Right hindlimb (tissue), 1 donor: ENCODE results near the gene LZTS3.
"Not testable (repeated sequence)": the region's sequence is repeated elsewhere in the genome, so short reads cannot be mapped to it uniquely, and the experiment has no call there.

Source experiments
- DNase-seq: peaks from one replicate; pipeline ENCODE4 v3.0.0-alpha.2; 2018

Gene LZTS3

GRCh38 chr20:3166913-3167342 lies 6.4 kb downstream of the LZTS3 start:
- no peak for DNase-seq

- DNase-seq, result no peak
Observed at GRCh38 chr20:3166338-3166912, 6.9 kb downstream of the LZTS3 start.

- peak; percentile 80 for DNase-seq
Observed at GRCh38 chr20:3165473-3166337, 7.6 kb downstream of the LZTS3 start.

DNA sequence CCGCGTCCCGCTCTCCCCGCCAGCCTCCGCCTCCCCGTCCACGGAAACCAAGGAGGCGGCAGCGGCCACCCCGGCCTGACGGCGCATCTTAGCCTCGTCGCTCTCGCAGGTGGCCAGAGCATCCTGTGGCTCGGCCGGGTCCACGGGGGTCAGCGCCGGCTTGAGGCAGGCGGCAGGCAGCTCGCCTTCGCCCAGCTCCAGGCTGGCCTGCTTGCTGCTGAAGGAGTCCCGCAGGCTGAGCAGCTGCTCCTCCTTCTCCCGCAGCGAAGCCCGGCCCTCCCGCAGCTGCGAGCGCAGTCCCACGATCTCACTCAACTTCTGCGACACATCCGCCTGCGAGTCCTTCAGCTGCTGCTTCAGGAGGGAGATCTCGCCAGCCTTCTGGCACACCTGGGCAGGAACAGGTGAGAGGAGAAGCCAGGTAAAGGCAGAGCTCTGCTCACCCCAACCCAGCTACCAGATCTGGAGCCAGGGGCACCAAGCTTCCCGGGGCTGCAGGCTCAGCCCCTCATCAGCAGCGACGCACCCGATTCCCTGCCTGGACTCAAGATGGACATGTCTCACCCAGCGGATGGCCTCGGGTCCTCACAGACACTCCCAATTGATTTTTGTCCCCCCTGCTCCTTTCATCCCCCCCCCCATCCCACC lies 8.5 kb downstream of the LZTS3 start:
- no peak for DNase-seq

- no peak for DNase-seq
Observed at GRCh38 chr20:3164043-3164762, 9.1 kb downstream of the LZTS3 start.

GRCh38 chr20:3163099-3164042 lies 10.0 kb downstream of the LZTS3 start:
- no peak for DNase-seq

DNA sequence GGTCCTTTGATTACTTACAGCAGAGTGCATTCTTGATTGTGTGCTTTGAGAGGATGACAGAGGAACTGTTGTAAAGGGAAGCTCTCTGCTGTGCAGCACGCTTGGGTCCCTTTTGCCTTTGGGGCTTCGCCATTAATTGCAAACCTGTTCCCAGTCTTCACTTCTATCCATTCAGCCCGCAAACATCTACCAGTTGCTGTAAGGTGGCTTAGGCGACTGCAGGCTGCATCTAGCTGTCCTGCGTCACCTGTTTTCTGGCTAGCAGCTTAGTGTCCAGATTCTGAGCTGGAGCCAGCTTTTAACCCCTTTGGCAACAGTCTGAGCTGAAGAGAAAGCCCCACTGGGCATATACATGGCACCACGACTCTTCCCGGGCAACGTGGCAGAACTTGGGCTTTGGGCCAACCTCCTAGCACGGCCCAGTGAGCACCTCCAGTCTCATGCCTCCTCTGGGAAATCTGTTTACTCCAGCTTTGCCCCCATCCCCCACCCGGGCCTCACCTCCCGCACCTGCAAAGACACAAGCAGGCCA lies 11.2 kb downstream of the LZTS3 start:
- DNase-seq, result no peak

- no peak for DNase-seq
Observed at GRCh38 chr20:3161316-3162079, 11.9 kb downstream of the LZTS3 start.

GRCh38 chr20:3160418-3160817 lies 12.9 kb downstream of the LZTS3 start:
- DNase-seq, result no peak

DNA sequence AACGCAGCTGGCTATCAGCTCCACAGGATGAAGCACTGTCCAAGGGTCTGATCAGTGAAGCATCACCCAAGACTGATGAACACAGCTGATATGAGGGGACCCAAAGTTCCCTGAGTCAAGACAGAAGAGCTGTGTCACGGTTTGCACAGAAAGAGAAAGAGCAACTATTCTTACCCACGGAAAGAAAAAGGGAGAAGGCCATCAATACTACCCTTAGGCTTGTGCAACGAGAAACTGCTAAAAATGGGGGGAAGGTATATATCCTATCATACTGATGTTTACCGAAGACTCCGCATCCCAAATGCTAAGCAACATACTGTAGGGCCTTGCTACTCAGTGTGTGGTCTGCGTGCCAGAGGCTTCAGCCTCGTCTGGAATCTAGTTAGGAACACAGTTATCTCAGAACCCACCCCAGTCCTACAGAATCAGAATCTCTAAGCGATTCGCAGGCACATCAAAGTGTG lies 14.3 kb downstream of the LZTS3 start:
- DNase-seq, result no peak

- DNase-seq, result no peak
Observed at GRCh38 chr20:3157817-3158216, 15.5 kb downstream of the LZTS3 start.

DNA sequence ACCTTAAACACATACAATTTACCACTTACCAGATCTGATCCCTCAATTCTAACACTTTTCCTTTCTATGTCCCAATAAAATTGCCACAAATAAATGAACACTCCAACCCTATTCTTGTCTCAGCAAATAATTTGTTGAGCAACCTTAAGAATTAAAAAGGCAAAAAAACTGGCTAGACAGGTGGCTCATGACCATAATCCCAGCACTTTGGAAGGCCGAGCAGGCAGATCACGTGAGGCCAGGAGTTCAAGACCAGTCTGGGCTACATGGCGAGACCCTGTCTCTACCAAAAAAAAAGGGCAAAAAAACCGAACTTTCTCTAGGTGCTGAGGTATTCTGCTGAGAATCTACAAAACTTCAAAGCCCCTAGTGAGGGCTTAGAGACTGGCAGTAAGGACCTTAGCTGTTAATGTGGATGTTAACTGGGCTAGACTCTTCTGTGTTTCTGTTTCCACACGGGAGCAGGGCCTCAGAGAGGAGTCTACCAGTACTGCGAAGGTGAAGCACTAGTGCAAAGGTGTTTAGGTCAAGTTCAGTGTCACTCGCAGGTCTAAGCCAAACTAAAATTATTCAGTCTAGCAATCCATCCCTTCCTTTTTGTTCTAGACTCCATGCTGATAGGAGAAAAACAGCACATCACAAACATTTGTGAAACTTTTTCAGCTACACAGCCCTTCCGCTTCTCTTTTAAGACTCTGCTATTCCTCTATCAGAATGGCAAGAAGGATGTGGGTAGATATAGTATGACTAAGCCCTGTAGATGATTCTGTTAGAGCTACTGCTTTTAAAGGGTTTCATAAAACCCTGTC lies 16.3 kb downstream of the LZTS3 start:
- DNase-seq, result no peak

DNA sequence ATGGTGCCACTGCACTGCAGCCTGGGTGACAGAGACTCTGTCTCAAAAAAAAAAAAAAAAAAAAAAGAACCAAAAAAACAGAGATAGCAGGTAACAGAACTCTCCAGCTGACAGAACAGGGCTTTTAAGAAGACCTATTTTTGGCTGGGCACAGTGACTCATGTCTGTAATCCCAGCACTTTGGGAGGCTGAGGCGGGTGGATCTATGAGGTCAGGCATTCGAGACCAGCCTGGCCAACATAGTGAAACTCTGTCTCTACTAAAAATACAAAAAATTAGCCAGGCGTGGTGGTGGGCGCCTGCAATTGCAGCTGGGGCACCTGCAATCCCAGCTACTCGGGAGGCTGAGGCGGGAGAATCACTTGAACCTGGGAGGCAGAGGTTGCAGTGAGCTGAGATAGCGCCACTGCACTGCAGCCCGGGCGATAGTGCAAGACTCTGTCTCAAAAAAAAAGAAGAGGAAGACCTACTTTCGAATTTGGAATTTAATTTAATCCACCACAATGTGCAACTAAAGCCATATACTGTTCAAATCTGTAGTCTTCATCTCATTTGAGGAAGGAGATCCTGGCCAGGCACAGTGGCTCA lies 21.2 kb downstream of the LZTS3 start:
- not testable (repeated sequence) for DNase-seq

GRCh38 chr20:3150908-3151307 lies 22.4 kb downstream of the LZTS3 start:
- DNase-seq, result no peak

GRCh38 chr20:3146732-3147341 lies 26.5 kb downstream of the LZTS3 start:
- no peak for DNase-seq

GRCh38 chr20:3141757-3142156 lies 31.6 kb downstream of the LZTS3 start:
- no peak for DNase-seq

DNA sequence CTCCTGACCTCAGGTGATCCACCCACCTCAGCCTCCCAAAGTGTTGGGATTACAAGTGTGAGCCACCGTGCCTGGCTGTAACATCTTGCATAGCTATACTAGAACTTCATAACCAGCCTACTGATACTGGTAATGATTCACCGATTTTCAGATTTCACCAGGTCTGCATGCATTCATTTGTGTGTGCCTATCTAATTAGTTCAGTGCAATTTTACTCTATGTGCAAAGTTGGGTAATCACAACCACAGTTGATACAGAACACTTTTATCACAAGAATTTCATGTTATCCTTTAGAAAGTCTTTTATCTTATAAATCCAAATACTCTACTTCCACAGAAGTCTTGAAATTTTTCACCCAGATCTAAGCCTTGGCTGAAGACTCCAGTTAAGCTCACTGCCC lies 35.9 kb downstream of the LZTS3 start:
- DNase-seq, result no peak

GRCh38 chr20:3135507-3136070 lies 37.8 kb downstream of the LZTS3 start:
- no peak for DNase-seq

DNA sequence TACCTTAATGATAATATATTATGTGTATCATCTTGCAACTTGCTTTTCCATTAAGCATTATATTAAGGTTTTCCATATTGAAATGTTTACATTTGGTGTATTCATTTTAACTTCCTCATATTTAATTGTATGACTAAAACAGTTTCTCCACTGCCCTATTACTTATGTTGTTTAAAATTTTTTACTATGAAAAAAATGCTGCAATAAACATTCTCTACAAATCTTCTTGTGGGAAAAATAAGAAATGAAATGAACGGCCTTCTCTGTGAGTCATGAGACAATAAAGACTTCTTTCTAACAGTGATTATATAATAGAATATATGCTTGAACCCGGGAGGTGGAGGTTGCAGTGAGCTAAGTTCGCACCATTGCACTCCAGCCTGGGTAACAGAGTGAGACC lies 39.2 kb downstream of the LZTS3 start:
- no peak for DNase-seq
